Neural cell (in vitro differentiated cells): ENCODE data around the gene DSN1. TPM values are rescaled to one million over a fixed set of nuclear protein-coding genes. Genes with fewer than 3 reads are reported as not detected.

ENCODE experiments used
- H2AFZ ChIP-seq: fragments of 200-600, 300-800 bp; sonication (generic), shearing (Covaris generic); 2 replicates; pipeline ENCODE4 v1.6.0; 2014; ENCODE audit warnings: low read depth, mild to moderate bottlenecking, antibody characterized with exemption, low read length, moderate library complexity
- H3F3A ChIP-seq: fragments of 200-600 bp; shearing (Covaris generic); 2 replicates; pipeline ENCODE4 v1.6.1; 2016; ENCODE audit warnings: mild to moderate bottlenecking, moderate library complexity, mixed read lengths, antibody characterized with exemption, low read length; ENCODE audit not compliant: insufficient read depth, poor library complexity, severe bottlenecking
- H3K27ac ChIP-seq: fragments of 200-600, 300-800 bp; sonication (generic), shearing (Covaris generic); 2 replicates; pipeline ENCODE4 v1.5.1; 2014; ENCODE audit warnings: mild to moderate bottlenecking, low read length, moderate library complexity
- H3K27me3 ChIP-seq: fragments of 300-800, 200-600 bp; sonication (generic), shearing (Covaris generic); 2 replicates; pipeline ENCODE4 v1.6.0; 2014; ENCODE audit warnings: mild to moderate bottlenecking, low read depth, low read length, moderate library complexity; ENCODE audit not compliant: insufficient read depth
- H3K36me3 ChIP-seq: fragments of 300-800, 200-600 bp; sonication (generic), shearing (Covaris generic); 2 replicates; pipeline ENCODE4 v1.5.1; 2014; ENCODE audit warnings: mild to moderate bottlenecking, antibody characterized with exemption, low read length, moderate library complexity; ENCODE audit not compliant: insufficient read depth
- H3K4me2 ChIP-seq: fragments of 300-800, 200-600 bp; sonication (generic), shearing (Covaris generic); 2 replicates; pipeline ENCODE4 v1.6.0; 2014; ENCODE audit warnings: mild to moderate bottlenecking, low read length
- H3K4me3 ChIP-seq: fragments of 300-800, 200-600 bp; sonication (generic), shearing (Covaris generic); 2 replicates; pipeline ENCODE4 v1.5.1; 2014; ENCODE audit warnings: mild to moderate bottlenecking, low read length, moderate library complexity
- H3K79me2 ChIP-seq: fragments of 200-600 bp; shearing (Covaris generic); replicated peaks from 2 replicates; pipeline ENCODE4 v1.6.0; 2014; ENCODE audit warnings: mild to moderate bottlenecking, low read length, moderate library complexity; ENCODE audit not compliant: insufficient read depth
- H3K9ac ChIP-seq: fragments of 300-800, 200-600 bp; sonication (generic), shearing (Covaris generic); 2 replicates; pipeline ENCODE4 v1.6.1; 2016; ENCODE audit warnings: mild to moderate bottlenecking, low read length, mixed read lengths
- H3K9me2 ChIP-seq: fragments of 200-600 bp; shearing (Covaris generic); 2 replicates; pipeline ENCODE4 v1.6.1; 2016; ENCODE audit warnings: mild to moderate bottlenecking, low read length, mixed read lengths; ENCODE audit not compliant: insufficient read depth
- H3K9me3 ChIP-seq: fragments of 200-600, 300-800 bp; sonication (generic), shearing (Covaris generic); 2 replicates; pipeline ENCODE4 v1.6.1; 2016; ENCODE audit warnings: mild to moderate bottlenecking, mixed run types, low read length, moderate library complexity, mixed read lengths
- H4K20me1 ChIP-seq: fragments of 200-600 bp; shearing (Covaris generic); 2 replicates; pipeline ENCODE4 v1.6.1; 2016; ENCODE audit warnings: mild to moderate bottlenecking, mixed run types; ENCODE audit not compliant: insufficient read depth
- EP300 ChIP-seq: fragments of 450-650 bp; conservative IDR thresholded peaks from 2 replicates; pipeline ENCODE4 v1.6.1; 2014; ENCODE audit warnings: antibody characterized with exemption, mild to moderate bottlenecking, moderate library complexity; ENCODE audit not compliant: poor library complexity, severe bottlenecking
- EZH2 ChIP-seq: fragments of 200-600, 300-800 bp; shearing (Covaris generic), sonication (generic); IDR thresholded peaks from 2 replicates; pipeline ENCODE4 v1.6.1; 2014; ENCODE audit warnings: antibody characterized with exemption, low read length, borderline replicate concordance, mild to moderate bottlenecking; ENCODE audit not compliant: insufficient read depth, poor library complexity, severe bottlenecking
- MXI1 ChIP-seq: fragments of 450-650 bp; conservative IDR thresholded peaks from 2 replicates; pipeline ENCODE4 v1.6.1; 2014; ENCODE audit warnings: antibody characterized with exemption, mild to moderate bottlenecking; ENCODE audit not compliant: poor library complexity, severe bottlenecking
- POLR2AphosphoS5 ChIP-seq: IDR thresholded peaks from 2 replicates; pipeline ENCODE4 v1.6.1; 2012
- RAD21 ChIP-seq: fragments of 450-650 bp; conservative IDR thresholded peaks from 2 replicates; pipeline ENCODE4 v1.6.1; 2014; ENCODE audit warnings: antibody characterized with exemption, mild to moderate bottlenecking, moderate library complexity
- SMC3 ChIP-seq: fragments of 450-650 bp; conservative IDR thresholded peaks from 2 replicates; pipeline ENCODE4 v1.6.1; 2014; ENCODE audit warnings: antibody characterized with exemption, mild to moderate bottlenecking, moderate library complexity; ENCODE audit not compliant: poor library complexity
- TAF1 ChIP-seq: IDR thresholded peaks from 2 replicates; pipeline ENCODE4 v1.6.1; 2012; ENCODE audit warnings: low read depth
- polyA plus RNA-seq: library from polyadenylated mRNA; depleted of rRNA; stranded (reverse); fragments of >200 nt; gene quantifications from 2 replicates; pipeline ENCODE4 v1.2.3, GENCODE V29; 2014
- TF ChIP-seq, protein P1 (sequence below): fragments of 450-650 bp; IDR thresholded peaks from 2 replicates; pipeline ENCODE4 v1.5.1; 2014; ENCODE audit warnings: antibody characterized with exemption, mild to moderate bottlenecking, moderate library complexity; ENCODE audit not compliant: poor library complexity, severe bottlenecking
- TF ChIP-seq, protein P2 (sequence below): IDR thresholded peaks from 2 replicates; pipeline ENCODE4 v1.6.1; 2012; ENCODE audit warnings: borderline replicate concordance

The DSN1 gene
- polyA plus RNA-seq, 1 donor from 2014 or later: 8.1 TPM

DNA sequence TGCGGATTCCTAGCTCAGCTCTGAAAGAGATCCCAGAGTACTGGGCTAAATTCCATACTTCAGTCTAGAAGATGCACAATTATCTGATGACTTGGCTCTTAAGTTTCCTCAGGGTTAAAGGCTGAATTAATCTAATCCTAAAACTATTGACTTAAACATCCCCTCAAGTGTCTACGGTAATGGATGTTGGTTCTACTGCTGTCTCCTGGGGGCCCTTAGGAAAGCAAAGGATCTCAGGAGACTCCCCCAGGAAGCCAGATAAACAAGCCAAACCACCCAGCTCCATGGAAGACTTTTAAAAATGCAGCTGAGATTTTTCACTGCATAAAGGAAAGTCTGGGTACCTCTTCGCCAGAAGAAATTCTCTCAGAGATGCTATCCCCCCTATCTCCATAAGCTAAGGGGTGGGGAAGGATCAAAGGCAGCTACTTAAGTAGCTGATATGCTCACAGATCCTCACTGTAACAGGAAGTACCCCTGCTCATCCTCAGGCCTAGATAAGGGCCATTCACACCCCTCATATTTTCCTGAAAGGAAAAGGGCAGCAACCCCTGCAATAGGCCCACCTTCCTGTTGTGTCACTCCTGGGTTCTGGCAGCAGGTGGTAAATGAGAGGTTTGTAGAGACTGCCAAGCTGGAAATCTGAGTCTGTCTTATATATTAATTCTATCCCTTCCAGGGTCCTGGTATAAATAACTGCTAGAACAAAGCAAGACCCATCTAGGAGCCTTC is 36.9 kb downstream of the DSN1 start:
- TF ChIP-seq EP300: no peak
- TF ChIP-seq TAF1: no peak
- no peak for TF ChIP-seq EZH2
- no peak for TF ChIP-seq MXI1
- TF ChIP-seq POLR2AphosphoS5: no peak
- TF ChIP-seq SMC3: no peak
- TF ChIP-seq, protein P1, sequence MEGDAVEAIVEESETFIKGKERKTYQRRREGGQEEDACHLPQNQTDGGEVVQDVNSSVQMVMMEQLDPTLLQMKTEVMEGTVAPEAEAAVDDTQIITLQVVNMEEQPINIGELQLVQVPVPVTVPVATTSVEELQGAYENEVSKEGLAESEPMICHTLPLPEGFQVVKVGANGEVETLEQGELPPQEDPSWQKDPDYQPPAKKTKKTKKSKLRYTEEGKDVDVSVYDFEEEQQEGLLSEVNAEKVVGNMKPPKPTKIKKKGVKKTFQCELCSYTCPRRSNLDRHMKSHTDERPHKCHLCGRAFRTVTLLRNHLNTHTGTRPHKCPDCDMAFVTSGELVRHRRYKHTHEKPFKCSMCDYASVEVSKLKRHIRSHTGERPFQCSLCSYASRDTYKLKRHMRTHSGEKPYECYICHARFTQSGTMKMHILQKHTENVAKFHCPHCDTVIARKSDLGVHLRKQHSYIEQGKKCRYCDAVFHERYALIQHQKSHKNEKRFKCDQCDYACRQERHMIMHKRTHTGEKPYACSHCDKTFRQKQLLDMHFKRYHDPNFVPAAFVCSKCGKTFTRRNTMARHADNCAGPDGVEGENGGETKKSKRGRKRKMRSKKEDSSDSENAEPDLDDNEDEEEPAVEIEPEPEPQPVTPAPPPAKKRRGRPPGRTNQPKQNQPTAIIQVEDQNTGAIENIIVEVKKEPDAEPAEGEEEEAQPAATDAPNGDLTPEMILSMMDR: no peak
- TF ChIP-seq, protein P2, sequence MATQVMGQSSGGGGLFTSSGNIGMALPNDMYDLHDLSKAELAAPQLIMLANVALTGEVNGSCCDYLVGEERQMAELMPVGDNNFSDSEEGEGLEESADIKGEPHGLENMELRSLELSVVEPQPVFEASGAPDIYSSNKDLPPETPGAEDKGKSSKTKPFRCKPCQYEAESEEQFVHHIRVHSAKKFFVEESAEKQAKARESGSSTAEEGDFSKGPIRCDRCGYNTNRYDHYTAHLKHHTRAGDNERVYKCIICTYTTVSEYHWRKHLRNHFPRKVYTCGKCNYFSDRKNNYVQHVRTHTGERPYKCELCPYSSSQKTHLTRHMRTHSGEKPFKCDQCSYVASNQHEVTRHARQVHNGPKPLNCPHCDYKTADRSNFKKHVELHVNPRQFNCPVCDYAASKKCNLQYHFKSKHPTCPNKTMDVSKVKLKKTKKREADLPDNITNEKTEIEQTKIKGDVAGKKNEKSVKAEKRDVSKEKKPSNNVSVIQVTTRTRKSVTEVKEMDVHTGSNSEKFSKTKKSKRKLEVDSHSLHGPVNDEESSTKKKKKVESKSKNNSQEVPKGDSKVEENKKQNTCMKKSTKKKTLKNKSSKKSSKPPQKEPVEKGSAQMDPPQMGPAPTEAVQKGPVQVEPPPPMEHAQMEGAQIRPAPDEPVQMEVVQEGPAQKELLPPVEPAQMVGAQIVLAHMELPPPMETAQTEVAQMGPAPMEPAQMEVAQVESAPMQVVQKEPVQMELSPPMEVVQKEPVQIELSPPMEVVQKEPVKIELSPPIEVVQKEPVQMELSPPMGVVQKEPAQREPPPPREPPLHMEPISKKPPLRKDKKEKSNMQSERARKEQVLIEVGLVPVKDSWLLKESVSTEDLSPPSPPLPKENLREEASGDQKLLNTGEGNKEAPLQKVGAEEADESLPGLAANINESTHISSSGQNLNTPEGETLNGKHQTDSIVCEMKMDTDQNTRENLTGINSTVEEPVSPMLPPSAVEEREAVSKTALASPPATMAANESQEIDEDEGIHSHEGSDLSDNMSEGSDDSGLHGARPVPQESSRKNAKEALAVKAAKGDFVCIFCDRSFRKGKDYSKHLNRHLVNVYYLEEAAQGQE: no peak
- no peak for TF ChIP-seq RAD21
- H3K9ac ChIP-seq: no peak overlapping the region
- no peaks in the 10 kb centered on the region for H3F3A ChIP-seq
- H3K79me2 ChIP-seq: no peaks in the 10 kb centered on the region
- no peaks in the 10 kb centered on the region for H3K9me2 ChIP-seq
- no peaks in the 10 kb centered on the region for H3K27me3 ChIP-seq
- no peaks in the 10 kb centered on the region for H4K20me1 ChIP-seq
- H3K4me2 ChIP-seq: no peak overlapping the region
- H3K27ac ChIP-seq: no peak overlapping the region
- no peak overlapping the region for H3K4me3 ChIP-seq
- no peaks in the 10 kb centered on the region for H3K9me3 ChIP-seq
- no peaks in the 10 kb centered on the region for H3K36me3 ChIP-seq
- no peak overlapping the region for H2AFZ ChIP-seq

DNA sequence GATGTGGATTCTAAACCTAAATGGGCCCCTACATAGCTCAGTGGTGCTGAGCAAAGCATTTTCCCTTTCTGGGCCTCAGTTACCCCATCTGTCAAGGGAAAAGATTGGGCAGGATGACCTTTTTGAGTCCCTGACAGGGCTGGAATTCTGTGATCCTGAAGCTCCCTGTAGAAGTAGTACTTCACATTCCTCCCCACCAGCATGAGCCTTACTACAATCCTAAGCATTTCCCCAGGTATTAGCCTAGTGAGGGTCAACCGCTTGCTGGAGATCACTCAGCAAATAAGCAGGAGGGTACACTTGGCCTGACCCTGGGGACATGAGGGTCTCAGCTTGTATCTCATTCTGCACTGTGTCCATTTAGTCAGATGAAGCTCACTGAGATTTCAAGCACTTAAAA is 41.1 kb downstream of the DSN1 start:
- H3K4me3 ChIP-seq: no peak overlapping the region
- H3F3A ChIP-seq: no peaks in the 10 kb centered on the region
- H3K79me2 ChIP-seq: no peaks in the 10 kb centered on the region
- no peak overlapping the region for H3K27ac ChIP-seq
- no peak for TF ChIP-seq POLR2AphosphoS5
- TF ChIP-seq EP300: no peak
- no peak for TF ChIP-seq EZH2
- no peak for TF ChIP-seq TAF1
- no peak for TF ChIP-seq RAD21
- TF ChIP-seq, protein P1: no peak
- no peak for TF ChIP-seq SMC3
- H3K27me3 ChIP-seq: no peaks in the 10 kb centered on the region
- no peaks in the 10 kb centered on the region for H4K20me1 ChIP-seq
- no peak overlapping the region for H2AFZ ChIP-seq
- H3K9me2 ChIP-seq: no peaks in the 10 kb centered on the region
- H3K36me3 ChIP-seq: no peaks in the 10 kb centered on the region
- H3K9me3 ChIP-seq: no peaks in the 10 kb centered on the region
- H3K4me2 ChIP-seq: no peak overlapping the region
- H3K9ac ChIP-seq: no peak overlapping the region
